Smooth muscle cell (in vitro differentiated cells): ENCODE measurements around the gene SMIM10L2A. TPM values are rescaled to one million over a fixed set of nuclear protein-coding genes. Genes with fewer than 3 reads are reported as not detected.

Experiments used
- DNase-seq: peaks from one replicate; lab custom pipeline; 2025; ENCODE audit not compliant: unreplicated experiment; lab: John Stamatoyannopoulos, UW
- H2AFZ ChIP-seq: fragments of 200-600 bp; sonication (generic); 2 replicates; pipeline ENCODE4 v1.6.0; 2016; ENCODE audit warnings: antibody characterized with exemption, low read depth, mild to moderate bottlenecking
- H3F3A ChIP-seq: fragments of 200-600 bp; sonication (generic); 2 replicates; pipeline ENCODE4 v1.6.0; 2017; ENCODE audit warnings: antibody characterized with exemption, low read depth
- H3K27ac ChIP-seq: fragments of 200-600 bp; sonication (generic); 2 replicates; pipeline ENCODE4 v1.5.1; 2016; ENCODE audit warnings: low read depth, mild to moderate bottlenecking
- H3K27me3 ChIP-seq: fragments of 200-600 bp; sonication (generic); 2 replicates; pipeline ENCODE4 v1.6.1; 2016; ENCODE audit warnings: low read depth, mild to moderate bottlenecking
- H3K36me3 ChIP-seq: fragments of 200-600 bp; sonication (generic); 2 replicates; pipeline ENCODE4 v1.5.1; 2016; ENCODE audit warnings: low read depth
- H3K4me1 ChIP-seq: fragments of 200-600 bp; sonication (generic); 2 replicates; pipeline ENCODE4 v1.5.1; 2016; ENCODE audit warnings: low read depth
- H3K4me2 ChIP-seq: fragments of 200-600 bp; sonication (generic); 2 replicates; pipeline ENCODE4 v1.6.0; 2016; ENCODE audit warnings: mild to moderate bottlenecking
- H3K4me3 ChIP-seq: fragments of 200-600 bp; sonication (generic); 2 replicates; pipeline ENCODE4 v1.5.1; 2016; ENCODE audit warnings: mild to moderate bottlenecking
- H3K79me2 ChIP-seq: fragments of 200-600 bp; sonication (generic); 2 replicates; pipeline ENCODE4 v1.6.0; 2016; ENCODE audit warnings: low read depth, mild to moderate bottlenecking
- H3K9ac ChIP-seq: fragments of 200-600 bp; sonication (generic); 2 replicates; pipeline ENCODE4 v1.6.0; 2016; ENCODE audit warnings: low read depth
- H3K9me3 ChIP-seq: fragments of 200-600 bp; sonication (generic); replicated peaks from 2 replicates; pipeline ENCODE4 v1.5.1; 2016; ENCODE audit warnings: low read depth
- H4K20me1 ChIP-seq: fragments of 200-600 bp; sonication (generic); 2 replicates; pipeline ENCODE4 v1.6.0; 2016; ENCODE audit warnings: low read depth
- WGBS: methylation state at CpG from one replicate; pipeline ENCODE4 v1.1.7; 2016; ENCODE audit warnings: low lambda C conversion rate; 5-methylcytosine and 5-hydroxymethylcytosine counted together
- polyA plus RNA-seq: library from polyadenylated mRNA; unstranded; fragments of >200 nt; fragmentation: Nextera tagmentation; extraction: Ambion mirVana; gene quantifications from 2 replicates; pipeline ENCODE4 v1.2.1, GENCODE V29; 2016
- total RNA-seq: library from RNA; depleted of rRNA; stranded (reverse); fragments of >200 nt; gene quantifications from 2 replicates; pipeline ENCODE4 v1.2.3, GENCODE V29; 2014
- TF ChIP-seq, protein P1 (sequence below): fragments of 200-600 bp; sonication (generic); IDR thresholded peaks from 2 replicates; pipeline ENCODE4 v1.5.1; 2017; ENCODE audit warnings: borderline replicate concordance, mild to moderate bottlenecking, antibody characterized with exemption; ENCODE audit not compliant: insufficient read depth, poor library complexity, severe bottlenecking

Gene SMIM10L2A
- total and polyA plus RNA-seq, 2 experiments from 2014 or later: 0.45 to 1.6 TPM

DNA sequence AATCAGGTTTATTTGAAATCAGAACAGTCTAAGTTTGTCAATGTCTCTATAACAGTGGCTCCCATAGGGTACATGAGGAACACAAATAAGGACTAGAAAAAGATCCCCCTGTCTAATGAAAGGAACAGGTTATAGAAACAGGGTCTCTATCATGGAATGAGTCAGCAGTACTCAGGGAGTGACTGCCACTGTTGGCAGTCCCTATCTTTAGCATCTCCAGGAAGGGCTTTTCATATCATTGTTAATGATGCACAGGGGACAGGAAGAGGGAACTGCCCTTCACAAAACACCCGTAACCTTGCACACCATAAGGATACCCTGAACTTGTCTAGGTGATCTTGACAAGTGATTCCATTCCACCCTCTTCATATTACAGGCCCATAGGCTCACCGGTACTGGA lies 38.5 kb upstream of the SMIM10L2A start:
- no peaks in the 10 kb centered on the region for H4K20me1 ChIP-seq
- H3K27me3 ChIP-seq: no peaks in the 10 kb centered on the region
- H3K27ac ChIP-seq: no peak overlapping the region
- no peak for DNase-seq
- no peaks in the 10 kb centered on the region for H3F3A ChIP-seq
- no peaks in the 10 kb centered on the region for H3K36me3 ChIP-seq
- no peak overlapping the region for H3K4me3 ChIP-seq
- H3K4me2 ChIP-seq: no peak overlapping the region
- 87% methylated on average over 2 of the region's 2 CpGs for WGBS
- TF ChIP-seq, protein P1, sequence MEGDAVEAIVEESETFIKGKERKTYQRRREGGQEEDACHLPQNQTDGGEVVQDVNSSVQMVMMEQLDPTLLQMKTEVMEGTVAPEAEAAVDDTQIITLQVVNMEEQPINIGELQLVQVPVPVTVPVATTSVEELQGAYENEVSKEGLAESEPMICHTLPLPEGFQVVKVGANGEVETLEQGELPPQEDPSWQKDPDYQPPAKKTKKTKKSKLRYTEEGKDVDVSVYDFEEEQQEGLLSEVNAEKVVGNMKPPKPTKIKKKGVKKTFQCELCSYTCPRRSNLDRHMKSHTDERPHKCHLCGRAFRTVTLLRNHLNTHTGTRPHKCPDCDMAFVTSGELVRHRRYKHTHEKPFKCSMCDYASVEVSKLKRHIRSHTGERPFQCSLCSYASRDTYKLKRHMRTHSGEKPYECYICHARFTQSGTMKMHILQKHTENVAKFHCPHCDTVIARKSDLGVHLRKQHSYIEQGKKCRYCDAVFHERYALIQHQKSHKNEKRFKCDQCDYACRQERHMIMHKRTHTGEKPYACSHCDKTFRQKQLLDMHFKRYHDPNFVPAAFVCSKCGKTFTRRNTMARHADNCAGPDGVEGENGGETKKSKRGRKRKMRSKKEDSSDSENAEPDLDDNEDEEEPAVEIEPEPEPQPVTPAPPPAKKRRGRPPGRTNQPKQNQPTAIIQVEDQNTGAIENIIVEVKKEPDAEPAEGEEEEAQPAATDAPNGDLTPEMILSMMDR: no peak
- H3K79me2 ChIP-seq: no peaks in the 10 kb centered on the region
- no peak overlapping the region for H2AFZ ChIP-seq
- H3K4me1 ChIP-seq: no peaks in the 10 kb centered on the region
- H3K9ac ChIP-seq: no peak overlapping the region
- H3K9me3 ChIP-seq: no peaks in the 10 kb centered on the region

DNA sequence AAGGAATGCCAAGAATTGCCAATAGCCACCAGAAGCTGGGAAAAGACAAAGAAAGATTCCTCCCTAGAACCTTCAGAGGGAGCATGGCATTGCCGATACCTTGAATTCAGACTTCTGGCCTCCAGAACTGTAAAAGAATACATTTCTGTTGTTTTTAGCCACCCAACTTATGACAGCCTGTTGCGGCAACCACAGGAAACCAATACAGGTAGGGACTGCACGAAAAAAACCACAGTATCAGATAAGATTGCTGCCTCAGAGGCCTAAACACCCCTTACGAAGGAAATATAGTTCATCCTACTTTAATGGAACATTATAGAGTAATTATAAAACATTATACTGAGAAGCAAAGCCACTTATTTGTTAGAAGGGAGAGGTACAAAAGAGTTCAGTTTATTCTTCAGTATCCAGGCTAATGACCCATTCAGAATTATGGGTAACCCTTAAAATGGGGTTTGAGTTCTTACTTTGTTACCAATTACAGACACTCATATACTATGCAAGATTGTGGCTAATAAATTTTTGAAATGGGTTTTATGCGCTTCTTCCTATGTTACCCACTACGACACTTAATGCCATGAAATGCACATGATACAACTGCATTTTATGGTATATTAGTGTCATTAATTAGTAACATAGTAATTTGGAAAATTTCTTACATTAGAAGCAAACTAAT lies 37.4 kb upstream of the SMIM10L2A start:
- no peaks in the 10 kb centered on the region for H3K9me3 ChIP-seq
- TF ChIP-seq, protein P1: no peak
- DNase-seq: no peak
- H3K4me3 ChIP-seq: no peak overlapping the region
- no peaks in the 10 kb centered on the region for H3K79me2 ChIP-seq
- no peaks in the 10 kb centered on the region for H3K27me3 ChIP-seq
- H3K36me3 ChIP-seq: no peaks in the 10 kb centered on the region
- H3K9ac ChIP-seq: no peak overlapping the region
- no peaks in the 10 kb centered on the region for H4K20me1 ChIP-seq
- no peak overlapping the region for H2AFZ ChIP-seq
- no peaks in the 10 kb centered on the region for H3K4me1 ChIP-seq
- no peak overlapping the region for H3K4me2 ChIP-seq
- 80% methylated on average over 6 of the region's 6 CpGs for WGBS
- no peaks in the 10 kb centered on the region for H3F3A ChIP-seq
- H3K27ac ChIP-seq: no peak overlapping the region

DNA sequence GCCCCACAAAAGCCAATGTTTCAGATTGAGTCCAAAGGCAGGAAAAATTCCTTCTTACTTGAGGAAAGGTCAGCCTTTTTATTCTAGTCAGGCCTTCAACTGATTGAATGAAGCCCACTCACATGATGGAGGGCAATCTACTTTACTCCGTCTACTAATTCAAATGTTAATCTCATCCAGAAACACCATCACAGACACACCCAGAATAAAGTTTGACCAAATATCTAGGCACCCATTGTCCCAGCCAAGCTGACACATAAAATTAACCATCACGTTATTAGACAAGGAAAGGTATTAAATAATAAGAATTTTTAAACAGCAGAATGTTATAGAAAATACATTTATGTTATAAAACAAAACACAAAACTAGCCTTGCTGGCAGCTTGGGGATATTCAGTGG lies 32.9 kb upstream of the SMIM10L2A start:
- Histone ChIP-seq H2AFZ (no peak overlapping the region), H3K4me2 (no peak overlapping the region), H3K4me3 (no peak overlapping the region), H3F3A (no peaks in the 10 kb centered on the region), H3K27me3 (no peaks in the 10 kb centered on the region), H3K9ac (no peak overlapping the region), H3K9me3 (no peaks in the 10 kb centered on the region), H3K36me3 (no peaks in the 10 kb centered on the region), H3K27ac (no peak overlapping the region), H4K20me1 (no peaks in the 10 kb centered on the region), H3K4me1 (no peaks in the 10 kb centered on the region), H3K79me2 (no peaks in the 10 kb centered on the region)
- WGBS: 78% methylated on average over 2 of the region's 2 CpGs
- no peak for DNase-seq
- TF ChIP-seq, protein P1: no peak

DNA sequence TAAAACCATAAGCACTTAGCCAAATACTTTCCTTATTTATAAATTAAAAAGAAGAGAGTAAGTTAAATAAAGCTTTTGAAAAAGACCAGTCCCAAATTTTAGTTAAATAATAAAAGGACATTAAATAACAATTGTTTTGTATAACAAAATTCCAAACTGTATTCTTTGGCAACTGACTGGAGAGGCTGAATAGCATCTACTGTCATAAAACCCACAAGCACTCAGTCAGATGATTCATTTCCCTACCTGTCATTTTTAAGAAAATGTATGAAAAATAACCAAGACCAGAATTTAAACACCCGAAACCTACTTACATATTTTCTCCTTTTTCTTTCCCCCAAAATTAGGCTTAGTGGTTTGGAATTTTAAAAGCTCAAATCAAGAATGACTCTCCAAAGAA lies 32.5 kb upstream of the SMIM10L2A start:
- Histone ChIP-seq H3K9ac (no peak overlapping the region), H3K36me3 (no peaks in the 10 kb centered on the region), H3K4me2 (no peak overlapping the region), H3K4me1 (no peaks in the 10 kb centered on the region), H3K27me3 (no peaks in the 10 kb centered on the region), H2AFZ (no peak overlapping the region), H4K20me1 (no peaks in the 10 kb centered on the region), H3K4me3 (no peak overlapping the region), H3K79me2 (no peaks in the 10 kb centered on the region), H3K27ac (no peak overlapping the region), H3F3A (no peaks in the 10 kb centered on the region), H3K9me3 (no peaks in the 10 kb centered on the region)
- DNase-seq: no peak
- TF ChIP-seq, protein P1: no peak
- WGBS: 77% methylated on average over 1 of the region's 1 CpG
